ENCODE measurements around the gene PRSS38.

DNA sequence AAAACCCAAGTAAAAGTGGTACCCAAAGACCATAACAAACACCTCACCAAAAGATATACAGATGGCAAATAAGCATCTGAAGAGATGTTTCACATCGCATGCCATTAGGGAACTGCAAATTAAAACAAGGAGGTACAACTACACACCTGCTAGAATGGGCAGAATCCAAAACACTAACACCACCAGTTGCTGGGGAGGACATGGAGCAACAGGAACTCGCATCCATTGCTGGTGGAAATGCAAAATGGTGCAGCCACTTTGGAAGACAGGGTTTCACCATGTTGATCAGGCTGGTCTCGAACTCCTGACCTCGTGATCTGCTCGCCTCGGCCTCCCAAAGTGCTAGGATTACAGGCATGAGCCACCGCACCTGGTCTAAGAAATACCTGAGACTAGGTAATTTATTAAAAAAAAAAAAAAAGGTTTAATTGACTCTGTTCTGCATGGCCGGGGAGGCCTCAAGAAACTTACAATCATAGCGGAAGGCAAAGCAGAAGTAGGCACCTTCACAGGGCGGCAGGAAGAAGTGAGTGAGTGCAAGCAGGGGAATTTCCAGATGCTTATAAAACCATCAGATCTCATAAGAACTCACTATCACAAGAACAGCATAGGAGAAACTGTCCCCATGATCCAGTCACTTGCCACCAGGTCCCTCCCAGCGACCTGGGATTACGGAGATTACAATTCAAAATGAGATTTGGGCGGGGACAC is 30.2 kb upstream of the PRSS38 start:
- TF ChIP-seq, protein P1, sequence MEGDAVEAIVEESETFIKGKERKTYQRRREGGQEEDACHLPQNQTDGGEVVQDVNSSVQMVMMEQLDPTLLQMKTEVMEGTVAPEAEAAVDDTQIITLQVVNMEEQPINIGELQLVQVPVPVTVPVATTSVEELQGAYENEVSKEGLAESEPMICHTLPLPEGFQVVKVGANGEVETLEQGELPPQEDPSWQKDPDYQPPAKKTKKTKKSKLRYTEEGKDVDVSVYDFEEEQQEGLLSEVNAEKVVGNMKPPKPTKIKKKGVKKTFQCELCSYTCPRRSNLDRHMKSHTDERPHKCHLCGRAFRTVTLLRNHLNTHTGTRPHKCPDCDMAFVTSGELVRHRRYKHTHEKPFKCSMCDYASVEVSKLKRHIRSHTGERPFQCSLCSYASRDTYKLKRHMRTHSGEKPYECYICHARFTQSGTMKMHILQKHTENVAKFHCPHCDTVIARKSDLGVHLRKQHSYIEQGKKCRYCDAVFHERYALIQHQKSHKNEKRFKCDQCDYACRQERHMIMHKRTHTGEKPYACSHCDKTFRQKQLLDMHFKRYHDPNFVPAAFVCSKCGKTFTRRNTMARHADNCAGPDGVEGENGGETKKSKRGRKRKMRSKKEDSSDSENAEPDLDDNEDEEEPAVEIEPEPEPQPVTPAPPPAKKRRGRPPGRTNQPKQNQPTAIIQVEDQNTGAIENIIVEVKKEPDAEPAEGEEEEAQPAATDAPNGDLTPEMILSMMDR (IDR thresholded peaks at IDR 0.05; ENCODE audit: low read depth, low read length) = no peak
- TF ChIP-seq EZH2phosphoT487 (IDR thresholded peaks at IDR 0.05; ENCODE audit: low read depth) = no peak

Data from OCI-LY3 (cell line).